A549 (cell line): ENCODE measurements around the gene BMI1. TPM values are rescaled to one million over a fixed set of nuclear protein-coding genes. Genes with fewer than 3 reads are reported as not detected.

ENCODE experiments used
- ATAC-seq, 2 experiments: fragments of 200-7000 bp in 1 of 2; fragments of >200 bp in 1 of 2; cut with Nextera tagmentation in 1 of 2; cut with Tn5 transposase in 1 of 2; 3 replicates each; pipeline versions ENCODE4 v1.8.0 to v1.9.1; 2018 to 2020; ENCODE audit warnings: mild to moderate bottlenecking in 1 of 2, moderate library complexity in 1 of 2
- CTCF ChIA-PET: fragments of 300-600 bp; sonication (Branson Sonifier 250); formaldehyde crosslinking; extraction: SDS; loops from one replicate; lab custom pipeline; 2021; ENCODE audit warnings: antibody characterized with exemption, inconsistent platforms; lab: Yijun Ruan, JAX
- POLR2A ChIA-PET: fragments of 350-600 bp; formaldehyde crosslinking; extraction: SDS; loops from one replicate; lab custom pipeline; 2021; ENCODE audit warnings: antibody characterized with exemption, inconsistent platforms; lab: Yijun Ruan, JAX
- DNase-seq, 2 experiments: peaks; one replicate each; pipeline versions ENCODE4 v3.0.0 to v3.0.0-alpha.2; 2011 to 2016; ENCODE audit warnings: low read depth in 1 of 2, low spot score in 1 of 2
- FAIRE-seq: peaks from 2 replicates; lab custom pipeline; 2011; peaks lifted over from hg19 to GRCh38; lab: Jason Lieb, UNC
- H3K27ac ChIP-seq, 2 experiments: fragments of >200 bp; sonication (Bioruptor Twin); formaldehyde crosslinking; 3 replicates each; pipeline ENCODE4 v1.5.1; 2016 to 2017
- H3K4me1 ChIP-seq: fragments of >200 bp; sonication (Bioruptor Twin); formaldehyde crosslinking; 3 replicates; pipeline ENCODE4 v1.6.1; 2016
- H3K4me2 ChIP-seq: fragments of >200 bp; sonication (Bioruptor Twin); formaldehyde crosslinking; 3 replicates; pipeline ENCODE4 v1.6.1; 2016
- H3K4me3 ChIP-seq: fragments of >200 bp; sonication (Bioruptor Twin); formaldehyde crosslinking; 3 replicates; pipeline ENCODE4 v1.5.1; 2016
- H3K9me3 ChIP-seq: fragments of >200 bp; sonication (Bioruptor Twin); formaldehyde crosslinking; 3 replicates; pipeline ENCODE4 v1.6.1; 2016
- BHLHE40 ChIP-seq: IDR thresholded peaks from 2 replicates; pipeline ENCODE4 v1.6.1; 2012; ENCODE audit warnings: low read depth, low read length, inconsistent platforms
- CBX8 ChIP-seq: fragments of 200-600 bp; sonication (generic); IDR thresholded peaks from 2 replicates; pipeline ENCODE4 v1.6.1; 2016
- EHMT2 ChIP-seq: fragments of 200-600 bp; sonication (generic); IDR thresholded peaks from 2 replicates; pipeline ENCODE4 v1.6.1; 2016; ENCODE audit warnings: antibody characterized with exemption, low read depth, mild to moderate bottlenecking, moderate library complexity
- EP300 ChIP-seq, 2 experiments: fragments of >200 bp; sonication (Bioruptor Twin); formaldehyde crosslinking; IDR thresholded peaks; 2 replicates in 1 of 2; 3 replicates in 1 of 2; pipeline ENCODE4 v1.6.1; 2016 to 2017
- FOXS1 ChIP-seq: fragments of 250-450 bp; sonication (Bioruptor Pico); IDR thresholded peaks from 2 replicates; pipeline ENCODE4 v1.5.0; 2020; ENCODE audit warnings: mild to moderate bottlenecking, moderate library complexity
- KDM1A ChIP-seq: fragments of 200-600 bp; sonication (generic); IDR thresholded peaks from 2 replicates; pipeline ENCODE4 v1.6.1; 2016; ENCODE audit warnings: low read depth, mild to moderate bottlenecking
- NPAS2 ChIP-seq: fragments of 250-450 bp; sonication (Bioruptor Pico); IDR thresholded peaks from 2 replicates; pipeline ENCODE4 v1.8.0; 2022; ENCODE audit warnings: mild to moderate bottlenecking, moderate library complexity, borderline replicate concordance
- NR3C1 ChIP-seq: fragments of >200 bp; sonication (Bioruptor Twin); formaldehyde crosslinking; IDR thresholded peaks from 3 replicates; pipeline ENCODE4 v1.6.1; 2017
- PHF8 ChIP-seq: fragments of 200-600 bp; sonication (generic); IDR thresholded peaks from 2 replicates; pipeline ENCODE4 v1.6.1; 2016; ENCODE audit warnings: low read depth, mild to moderate bottlenecking, antibody characterized with exemption, moderate library complexity, borderline replicate concordance
- RNF2 ChIP-seq: fragments of 200-600 bp; sonication (generic); IDR thresholded peaks from 2 replicates; pipeline ENCODE4 v1.6.1; 2016; ENCODE audit warnings: low read depth, mild to moderate bottlenecking, antibody characterized with exemption, moderate library complexity, borderline replicate concordance
- SMC3 ChIP-seq: fragments of >200 bp; sonication (Bioruptor Twin); formaldehyde crosslinking; IDR thresholded peaks from 3 replicates; pipeline ENCODE4 v1.6.1; 2018; ENCODE audit warnings: inconsistent platforms
- WGBS: methylation state at CpG from one replicate; pipeline ENCODE4 v1.1.6; 2017; ENCODE audit errors: missing lambda C conversion rate; 5-methylcytosine and 5-hydroxymethylcytosine counted together
- polyA plus RNA-seq, 4 experiments: library from polyadenylated mRNA; depleted of rRNA in 3 of 4; stranded (reverse); fragments of >200 nt; fragmentation: RNase III in 1 of 4; extraction: RNeasy Plus Mini Kit Qiagen cat#74134 plus additional on column Dnase treatment in 1 of 4; gene quantifications; 2 replicates in 3 of 4; 3 replicates in 1 of 4; pipeline ENCODE4 v1.2.3, GENCODE V29; 2011 to 2017
- TF ChIP-seq, protein P1 (sequence below): fragments of 250-450 bp; sonication (Bioruptor Pico); IDR thresholded peaks from 2 replicates; pipeline ENCODE4 v1.5.0; 2021; ENCODE audit warnings: mild to moderate bottlenecking, moderate library complexity, borderline replicate concordance
- TF ChIP-seq, protein P2 (sequence below): fragments of 150-350 bp; IDR thresholded peaks from 2 replicates; pipeline ENCODE4 v1.6.1; 2014; ENCODE audit warnings: low read depth, mild to moderate bottlenecking, low read length

BMI1 gene
- polyA plus RNA-seq, 2 of the 4 experiments (the other 2 are of a cell fraction): 44.4 to 77.3 TPM

DNA sequence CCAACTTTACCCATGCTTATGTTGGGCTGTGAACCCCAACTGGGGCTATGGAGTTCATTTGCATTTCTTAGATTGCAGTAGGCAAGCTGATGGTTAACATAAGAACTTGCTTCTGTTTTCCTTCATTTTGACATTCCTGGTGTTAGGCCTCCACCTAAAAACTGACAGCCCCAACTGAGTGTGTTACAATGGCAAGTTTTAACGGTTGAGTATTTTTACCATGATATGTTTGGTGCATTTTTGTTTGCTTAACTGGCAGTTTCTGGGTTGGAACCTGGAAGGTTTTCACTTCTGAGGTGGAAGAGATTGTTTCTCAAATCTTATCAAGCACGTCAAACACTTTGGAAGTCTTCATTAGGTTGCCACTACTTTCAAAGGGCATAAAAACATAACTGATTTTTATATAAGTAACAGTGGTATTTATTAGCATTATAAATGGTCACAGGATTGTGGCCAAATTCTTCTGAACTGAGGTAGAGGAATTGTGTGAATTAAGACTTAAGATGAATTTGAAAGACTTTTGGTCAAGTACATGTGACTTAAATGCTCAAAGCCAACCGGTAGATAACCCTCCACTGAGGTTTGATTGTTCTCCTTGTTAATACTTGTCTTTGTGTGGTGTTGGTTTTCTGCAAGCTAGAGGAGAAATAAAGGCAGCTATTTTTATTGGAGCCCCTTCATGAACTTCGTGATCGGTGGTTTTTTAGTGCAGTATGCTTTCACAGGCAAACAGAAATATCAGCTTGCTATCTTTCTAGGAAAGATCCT lies 2.8 kb downstream of the BMI1 start:
- FAIRE-seq: peak; percentile 54

DNA sequence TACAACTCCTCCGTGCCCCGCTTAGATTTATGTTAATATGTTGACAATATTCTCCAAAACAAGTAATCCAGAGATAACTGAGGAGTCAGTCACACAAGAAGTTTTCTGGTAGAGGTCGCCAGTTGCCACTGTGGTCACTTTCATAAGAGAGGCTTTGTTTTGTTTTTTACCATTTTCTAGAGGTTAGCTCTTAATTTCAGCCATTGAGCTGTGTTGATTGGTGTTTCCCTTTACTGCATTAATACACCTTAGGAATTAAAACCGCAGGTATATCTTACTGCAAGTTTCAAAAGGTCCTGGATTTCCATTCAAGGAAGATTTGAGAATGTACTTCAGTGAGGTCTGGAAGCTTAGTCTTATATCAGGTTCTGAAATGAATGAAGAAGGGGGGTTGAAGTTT lies 3.5 kb downstream of the BMI1 start:
- ATAC-seq: no peak
- no peaks in the 10 kb centered on the region for H3K9me3 ChIP-seq
- no peak for FAIRE-seq
- 79% methylated on average over 4 of the region's 4 CpGs for WGBS
- peak overlapping the region; percentile 86 for H3K4me2 ChIP-seq
- ChIA-PET POLR2A (interaction anchor here (1.1 to 2.0 kb wide), 2 partner anchors 8 to 16 kb away, joined by 5 read pairs; partner anchors contain the start of gene COMMD3), CTCF (interaction anchor here (0.8 to 1.7 kb wide), 2 partner anchors 16 to 321 kb away, joined by 3 read pairs; no protein-coding TSS in a partner anchor)
- TF ChIP-seq, protein P1, sequence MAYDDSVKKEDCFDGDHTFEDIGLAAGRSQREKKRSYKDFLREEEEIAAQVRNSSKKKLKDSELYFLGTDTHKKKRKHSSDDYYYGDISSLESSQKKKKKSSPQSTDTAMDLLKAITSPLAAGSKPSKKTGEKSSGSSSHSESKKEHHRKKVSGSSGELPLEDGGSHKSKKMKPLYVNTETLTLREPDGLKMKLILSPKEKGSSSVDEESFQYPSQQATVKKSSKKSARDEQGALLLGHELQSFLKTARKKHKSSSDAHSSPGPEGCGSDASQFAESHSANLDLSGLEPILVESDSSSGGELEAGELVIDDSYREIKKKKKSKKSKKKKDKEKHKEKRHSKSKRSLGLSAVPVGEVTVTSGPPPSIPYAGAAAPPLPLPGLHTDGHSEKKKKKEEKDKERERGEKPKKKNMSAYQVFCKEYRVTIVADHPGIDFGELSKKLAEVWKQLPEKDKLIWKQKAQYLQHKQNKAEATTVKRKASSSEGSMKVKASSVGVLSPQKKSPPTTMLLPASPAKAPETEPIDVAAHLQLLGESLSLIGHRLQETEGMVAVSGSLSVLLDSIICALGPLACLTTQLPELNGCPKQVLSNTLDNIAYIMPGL: no peak
- TF ChIP-seq NR3C1 (no peak), EHMT2 (no peak), FOXS1 (CRISPR knock-in tag) (no peak), EP300 (IDR thresholded peaks at IDR 0.05) (no peak), SMC3 (no peak), KDM1A (no peak), PHF8 (no peak), NPAS2 (CRISPR knock-in tag) (no peak)
- TF ChIP-seq, protein P2, sequence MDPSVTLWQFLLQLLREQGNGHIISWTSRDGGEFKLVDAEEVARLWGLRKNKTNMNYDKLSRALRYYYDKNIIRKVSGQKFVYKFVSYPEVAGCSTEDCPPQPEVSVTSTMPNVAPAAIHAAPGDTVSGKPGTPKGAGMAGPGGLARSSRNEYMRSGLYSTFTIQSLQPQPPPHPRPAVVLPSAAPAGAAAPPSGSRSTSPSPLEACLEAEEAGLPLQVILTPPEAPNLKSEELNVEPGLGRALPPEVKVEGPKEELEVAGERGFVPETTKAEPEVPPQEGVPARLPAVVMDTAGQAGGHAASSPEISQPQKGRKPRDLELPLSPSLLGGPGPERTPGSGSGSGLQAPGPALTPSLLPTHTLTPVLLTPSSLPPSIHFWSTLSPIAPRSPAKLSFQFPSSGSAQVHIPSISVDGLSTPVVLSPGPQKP: no peak
- peaks cover 28% of the 10 kb centered on the region for H3K4me1 ChIP-seq
- no peak overlapping the region for H3K4me3 ChIP-seq
- no peak for DNase-seq
- H3K27ac ChIP-seq: no peak overlapping the region

More for the DNA sequence above, 2.8 kb downstream of the BMI1 start:
- Histone ChIP-seq H3K4me2 (no peak overlapping the region), H3K4me3 (no peak overlapping the region), H3K27ac (no peak overlapping the region), H3K9me3 (no peaks in the 10 kb centered on the region), H3K4me1 (peaks cover 28% of the 10 kb centered on the region)
- ChIA-PET POLR2A (interaction anchor here (1.7 to 2.0 kb wide), 2 partner anchors 16 to 17 kb away, joined by 5 to 7 read pairs; no protein-coding TSS in a partner anchor), CTCF (interaction anchor here (1.7 kb wide), 1 partner anchor 321 kb away, joined by 3 read pairs; no protein-coding TSS in a partner anchor)
- DNase-seq (no peak), ATAC-seq (no peak)
- TF ChIP-seq CBX8: peak; percentile 60; the same call in 1 of the 2 replicates
- no peak for TF ChIP-seq BHLHE40
- 86% methylated on average over 5 of the region's 5 CpGs for WGBS

DNA sequence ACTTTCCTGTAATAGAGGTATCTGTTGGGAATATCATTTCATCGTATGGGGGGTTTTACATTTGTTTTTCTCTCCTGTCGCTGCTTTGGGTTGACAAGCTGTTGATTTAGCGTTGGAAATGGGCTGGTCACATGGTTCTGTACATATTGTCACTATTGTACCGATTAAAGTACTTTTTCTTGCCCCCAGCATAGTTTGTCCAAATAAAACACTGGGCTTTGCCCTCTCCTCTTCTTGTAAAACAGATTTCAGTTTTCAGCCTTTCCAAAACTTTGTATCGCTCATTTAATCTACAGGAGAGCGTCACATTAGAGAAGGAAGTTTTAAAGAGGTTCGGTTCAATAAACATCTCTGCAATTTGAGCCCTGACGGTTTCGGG lies 4.0 kb downstream of the BMI1 start:
- POLR2A ChIA-PET: interaction anchor here (1.1 to 2.0 kb wide), 2 partner anchors 9 to 15 kb away, joined by 5 read pairs; partner anchors contain the start of gene COMMD3
- peaks cover 26% of the 10 kb centered on the region for H3K4me1 ChIP-seq
- 0 out of 2 replicates have a peak, but pooled peaks have one; percentile 64 for TF ChIP-seq RNF2
- TF ChIP-seq, protein P2: no peak
- 0 out of 2 replicates have a peak, but pooled peaks have one; percentile 69 for TF ChIP-seq CBX8
- TF ChIP-seq, all 56 proteins: peak for 2
- H3K9me3 ChIP-seq: no peaks in the 10 kb centered on the region
- WGBS: 35% methylated on average over 9 of the region's 9 CpGs
- ATAC-seq (no peak), DNase-seq (no peak), FAIRE-seq (no peak)
- peak overlapping the region; percentile 56 to 89; a peak in 5 of 6 replicates for H3K27ac ChIP-seq
- CTCF ChIA-PET: interaction anchor here (0.8 to 1.7 kb wide), 2 partner anchors 16 to 322 kb away, joined by 3 read pairs; no protein-coding TSS in a partner anchor
- peak overlapping the region; percentile 86 for H3K4me2 ChIP-seq
- H3K4me3 ChIP-seq: peak overlapping the region; percentile 57
